Muscle layer of duodenum (tissue), 2 donors: ENCODE measurements around the gene CFH.
"Not testable (repeated sequence)": the region's sequence is repeated elsewhere in the genome, so short reads cannot be mapped to it uniquely, and the experiment has no call there.

Experiments used
- H3K27ac ChIP-seq: one replicate; pipeline ENCODE4 v1.7.0; 2013; ENCODE audit warnings: mild to moderate bottlenecking, low read length
- H3K27me3 ChIP-seq: one replicate; pipeline ENCODE4 v1.7.0; 2013; ENCODE audit warnings: low read depth, mild to moderate bottlenecking, control low read depth, low read length
- H3K36me3 ChIP-seq, 2 donors: one replicate each; pipeline ENCODE4 v1.7.0; 2013; ENCODE audit warnings: low read length in 2 of 2, control low read depth in 1 of 2, mild to moderate bottlenecking in 1 of 2; ENCODE audit not compliant: insufficient read depth in 2 of 2, control insufficient read depth in 1 of 2
- H3K4me1 ChIP-seq, 2 donors: one replicate each; pipeline ENCODE4 v1.7.0; 2013; ENCODE audit warnings: low read length in 2 of 2, mild to moderate bottlenecking in 2 of 2, control low read depth in 1 of 2, moderate library complexity in 1 of 2; ENCODE audit not compliant: insufficient read depth in 2 of 2, control insufficient read depth in 1 of 2
- H3K4me3 ChIP-seq, 2 donors: one replicate each; pipeline ENCODE4 v1.7.0; 2013; ENCODE audit warnings: low read length in 2 of 2, low read depth in 1 of 2, mild to moderate bottlenecking in 1 of 2
- H3K9me3 ChIP-seq, 2 donors: one replicate each; pipeline ENCODE4 v1.7.0; 2013; ENCODE audit warnings: low read length in 2 of 2, control low read depth in 1 of 2, mild to moderate bottlenecking in 1 of 2; ENCODE audit not compliant: control insufficient read depth in 1 of 2
- donor health status: healthy.

Gene CFH

GRCh38 chr1:196639291-196639690, 12.6 kb upstream of the CFH start:
- H3K36me3 ChIP-seq, H3K27me3 ChIP-seq, H3K27ac ChIP-seq, H3K9me3 ChIP-seq, H3K4me1 ChIP-seq, H3K4me3 ChIP-seq: not testable (repeated sequence)

GRCh38 chr1:196640976-196641375, 10.9 kb upstream of the CFH start:
- Histone ChIP-seq H3K4me1 (no peaks in the 10 kb centered on the region), H3K27me3 (no peaks in the 10 kb centered on the region), H3K27ac (no peak overlapping the region), H3K9me3 (no peaks in the 10 kb centered on the region), H3K36me3 (no peaks in the 10 kb centered on the region), H3K4me3 (no peak overlapping the region)

- no peaks in the 10 kb centered on the region for H3K36me3 ChIP-seq
- no peak overlapping the region for H3K4me3 ChIP-seq
- H3K27me3 ChIP-seq = no peaks in the 10 kb centered on the region
- no peaks in the 10 kb centered on the region for H3K9me3 ChIP-seq
- H3K4me1 ChIP-seq = no peaks in the 10 kb centered on the region
- H3K27ac ChIP-seq = no peak overlapping the region
These were observed 1.9 kb upstream of the CFH start for GRCh38 chr1:196649990-196650389.

GRCh38 chr1:196650403-196650802, 1.4 kb upstream of the CFH start:
- H3K9me3 ChIP-seq = no peaks in the 10 kb centered on the region
- H3K4me3 ChIP-seq = no peak overlapping the region
- no peaks in the 10 kb centered on the region for H3K36me3 ChIP-seq
- no peaks in the 10 kb centered on the region for H3K4me1 ChIP-seq
- no peaks in the 10 kb centered on the region for H3K27me3 ChIP-seq
- no peak overlapping the region for H3K27ac ChIP-seq

- no peaks in the 10 kb centered on the region for H3K4me1 ChIP-seq
- no peak overlapping the region for H3K27ac ChIP-seq
- H3K9me3 ChIP-seq = no peaks in the 10 kb centered on the region
- H3K36me3 ChIP-seq = no peaks in the 10 kb centered on the region
- H3K4me3 ChIP-seq = no peak overlapping the region
- no peaks in the 10 kb centered on the region for H3K27me3 ChIP-seq
These were observed 764 bp upstream of the CFH start for GRCh38 chr1:196651079-196651478.

- H3K27ac ChIP-seq = no peak overlapping the region
- H3K36me3 ChIP-seq = no peaks in the 10 kb centered on the region
- no peaks in the 10 kb centered on the region for H3K27me3 ChIP-seq
- peak overlapping the region; percentile 5 to 48 for H3K4me3 ChIP-seq
- no peaks in the 10 kb centered on the region for H3K9me3 ChIP-seq
- H3K4me1 ChIP-seq = no peaks in the 10 kb centered on the region
These were observed 2.4 kb downstream of the CFH start for GRCh38 chr1:196654271-196654670.

- no peaks in the 10 kb centered on the region for H3K9me3 ChIP-seq
- H3K4me1 ChIP-seq = no peaks in the 10 kb centered on the region
- H3K4me3 ChIP-seq = peak overlapping the region; percentile 1 to 17
- no peaks in the 10 kb centered on the region for H3K27me3 ChIP-seq
- H3K36me3 ChIP-seq = no peaks in the 10 kb centered on the region
- H3K27ac ChIP-seq = no peak overlapping the region
These were observed 3.2 kb downstream of the CFH start for GRCh38 chr1:196655071-196655470.

GRCh38 chr1:196655494-196655893, 3.7 kb downstream of the CFH start:
- no peaks in the 10 kb centered on the region for H3K9me3 ChIP-seq
- no peaks in the 10 kb centered on the region for H3K36me3 ChIP-seq
- H3K4me1 ChIP-seq = peaks cover 0 to under 1% of the 10 kb centered on the region in 2 donors
- H3K4me3 ChIP-seq = peak overlapping the region in 1 of 2 donors; percentile 17
- no peak overlapping the region for H3K27ac ChIP-seq
- no peaks in the 10 kb centered on the region for H3K27me3 ChIP-seq

GRCh38 chr1:196659471-196659870, 7.6 kb downstream of the CFH start:
- no peak overlapping the region for H3K27ac ChIP-seq
- H3K36me3 ChIP-seq = no peaks in the 10 kb centered on the region
- H3K4me1 ChIP-seq = peaks cover 0 to 2% of the 10 kb centered on the region in 2 donors

GRCh38 chr1:196660272-196660671, 8.4 kb downstream of the CFH start:
- Histone ChIP-seq H3K27me3 (no peaks in the 10 kb centered on the region), H3K27ac (no peak overlapping the region), H3K36me3 (no peaks in the 10 kb centered on the region), H3K4me3 (peak overlapping the region in 1 of 2 donors; percentile 35), H3K9me3 (no peaks in the 10 kb centered on the region), H3K4me1 (peaks cover 0 to 2% of the 10 kb centered on the region in 2 donors)

More at GRCh38 chr1:196659471-196659870, 7.6 kb downstream of the CFH start:
- no peaks in the 10 kb centered on the region for H3K9me3 ChIP-seq
- H3K4me3 ChIP-seq = no peak overlapping the region
- no peaks in the 10 kb centered on the region for H3K27me3 ChIP-seq

GRCh38 chr1:196660852-196661251, 9.0 kb downstream of the CFH start:
- Histone ChIP-seq H3K9me3 (no peaks in the 10 kb centered on the region), H3K36me3 (no peaks in the 10 kb centered on the region), H3K4me3 (peak overlapping the region; percentile 8 to 35)

GRCh38 chr1:196661345-196661744, 9.5 kb downstream of the CFH start:
- Histone ChIP-seq H3K9me3 (no peaks in the 10 kb centered on the region), H3K27ac (no peak overlapping the region), H3K4me3 (no peak overlapping the region), H3K4me1 (peaks cover 0 to 2% of the 10 kb centered on the region in 2 donors), H3K27me3 (no peaks in the 10 kb centered on the region), H3K36me3 (no peaks in the 10 kb centered on the region)

More at GRCh38 chr1:196660852-196661251, 9.0 kb downstream of the CFH start:
- Histone ChIP-seq H3K27ac (no peak overlapping the region), H3K4me1 (peaks cover 0 to 2% of the 10 kb centered on the region in 2 donors), H3K27me3 (no peaks in the 10 kb centered on the region)
